BE2C (cell line): Measurements from ENCODE around the gene DNASE1L3.

Experiments
- DNase-seq: peaks from one replicate; pipeline ENCODE4 v3.0.0-alpha.2; 2020
- H3K27me3 ChIP-seq: fragments of 250-450 bp; sonication (Bioruptor Pico); 2 replicates; pipeline ENCODE4 v1.5.1; 2020; ENCODE audit warnings: mild to moderate bottlenecking
- H3K36me3 ChIP-seq: fragments of 250-450 bp; sonication (Bioruptor Pico); 2 replicates; pipeline ENCODE4 v1.5.1; 2020; ENCODE audit warnings: mild to moderate bottlenecking
- H3K4me1 ChIP-seq: fragments of 250-450 bp; sonication (Bioruptor Pico); 2 replicates; pipeline ENCODE4 v1.5.1; 2020
- H3K4me3 ChIP-seq: 2 replicates; pipeline ENCODE4 v1.5.1; 2011; ENCODE audit warnings: low read depth, low read length
- H3K9me3 ChIP-seq: fragments of 250-450 bp; sonication (Bioruptor Pico); 2 replicates; pipeline ENCODE4 v1.5.1; 2020
- TF ChIP-seq, protein P1 (sequence below): IDR thresholded peaks from 2 replicates; pipeline ENCODE4 v1.5.1; 2012; ENCODE audit warnings: mild to moderate bottlenecking, low read depth, low read length

DNASE1L3 gene

GRCh38 chr3:58184982-58185360 lies 25.8 kb downstream of the DNASE1L3 start:
- no peaks in the 10 kb centered on the region for H3K4me1 ChIP-seq

DNA sequence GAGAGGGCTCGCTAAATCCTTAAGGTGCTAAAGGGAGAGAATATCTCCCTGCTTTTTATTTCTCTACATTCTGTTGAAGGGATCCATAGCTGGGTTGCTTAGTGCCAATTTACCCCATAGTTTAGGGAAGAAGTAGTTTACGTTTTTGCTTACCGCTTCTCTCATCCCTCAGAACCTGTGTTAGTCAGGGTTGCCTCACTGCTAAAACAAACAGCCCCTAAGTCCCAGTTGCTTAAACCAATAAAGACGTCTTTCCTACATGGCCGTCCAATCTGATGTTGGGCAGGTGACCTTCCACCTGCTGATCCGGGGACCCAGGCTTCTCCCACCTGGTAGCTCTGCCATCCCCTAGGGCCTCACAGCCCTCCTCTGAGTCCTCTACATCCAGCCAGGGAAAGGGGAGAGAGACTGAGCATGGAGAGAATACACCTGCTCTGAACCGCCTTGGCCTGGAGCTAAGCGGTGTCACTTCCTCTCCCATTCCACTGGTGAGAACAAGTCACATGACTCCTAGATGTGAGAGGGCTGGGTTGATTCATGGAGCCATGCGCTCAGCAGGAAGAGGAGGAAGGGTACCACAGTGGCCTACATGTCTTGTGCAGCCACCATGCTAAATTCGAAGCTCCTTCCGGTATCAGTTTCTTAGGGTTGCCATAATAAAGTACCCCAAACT lies 26.3 kb downstream of the DNASE1L3 start:
- DNase-seq = no peak
- Histone ChIP-seq H3K36me3 (no peaks in the 10 kb centered on the region), H3K4me1 (no peaks in the 10 kb centered on the region), H3K9me3 (no peaks in the 10 kb centered on the region), H3K27me3 (no peaks in the 10 kb centered on the region), H3K4me3 (no peak overlapping the region)
- TF ChIP-seq, protein P1, sequence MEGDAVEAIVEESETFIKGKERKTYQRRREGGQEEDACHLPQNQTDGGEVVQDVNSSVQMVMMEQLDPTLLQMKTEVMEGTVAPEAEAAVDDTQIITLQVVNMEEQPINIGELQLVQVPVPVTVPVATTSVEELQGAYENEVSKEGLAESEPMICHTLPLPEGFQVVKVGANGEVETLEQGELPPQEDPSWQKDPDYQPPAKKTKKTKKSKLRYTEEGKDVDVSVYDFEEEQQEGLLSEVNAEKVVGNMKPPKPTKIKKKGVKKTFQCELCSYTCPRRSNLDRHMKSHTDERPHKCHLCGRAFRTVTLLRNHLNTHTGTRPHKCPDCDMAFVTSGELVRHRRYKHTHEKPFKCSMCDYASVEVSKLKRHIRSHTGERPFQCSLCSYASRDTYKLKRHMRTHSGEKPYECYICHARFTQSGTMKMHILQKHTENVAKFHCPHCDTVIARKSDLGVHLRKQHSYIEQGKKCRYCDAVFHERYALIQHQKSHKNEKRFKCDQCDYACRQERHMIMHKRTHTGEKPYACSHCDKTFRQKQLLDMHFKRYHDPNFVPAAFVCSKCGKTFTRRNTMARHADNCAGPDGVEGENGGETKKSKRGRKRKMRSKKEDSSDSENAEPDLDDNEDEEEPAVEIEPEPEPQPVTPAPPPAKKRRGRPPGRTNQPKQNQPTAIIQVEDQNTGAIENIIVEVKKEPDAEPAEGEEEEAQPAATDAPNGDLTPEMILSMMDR = no peak

More at GRCh38 chr3:58184982-58185360, 25.8 kb downstream of the DNASE1L3 start:
- TF ChIP-seq, protein P1 = no peak
- no peaks in the 10 kb centered on the region for H3K27me3 ChIP-seq
- H3K4me3 ChIP-seq = no peak overlapping the region
- H3K36me3 ChIP-seq = no peaks in the 10 kb centered on the region
- no peaks in the 10 kb centered on the region for H3K9me3 ChIP-seq
- no peak for DNase-seq

- no peak overlapping the region for H3K4me3 ChIP-seq
- no peaks in the 10 kb centered on the region for H3K27me3 ChIP-seq
- TF ChIP-seq, protein P1 = no peak
- no peaks in the 10 kb centered on the region for H3K36me3 ChIP-seq
- no peaks in the 10 kb centered on the region for H3K9me3 ChIP-seq
- H3K4me1 ChIP-seq = no peaks in the 10 kb centered on the region
- no peak for DNase-seq
Observed at GRCh38 chr3:58183891-58184290, 26.9 kb downstream of the DNASE1L3 start.

DNA sequence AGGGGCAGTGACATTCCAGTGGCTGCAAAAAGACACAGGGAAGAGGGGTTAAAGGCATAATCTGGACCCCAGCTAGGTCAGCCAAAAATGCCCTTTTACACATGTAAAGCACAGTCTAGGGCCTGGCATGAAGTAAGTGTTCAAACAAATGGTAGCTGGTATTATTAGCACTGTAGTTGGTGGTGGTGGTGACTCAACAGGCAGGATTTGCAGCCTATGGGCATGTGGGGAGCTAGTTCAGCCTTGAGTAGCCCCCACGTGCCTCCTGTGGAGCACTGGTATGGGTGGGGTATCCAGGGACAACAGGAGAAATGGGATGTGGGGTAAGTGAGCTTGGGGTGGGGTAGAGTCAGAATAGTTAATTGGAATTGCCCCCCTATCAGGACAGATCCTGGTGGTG lies 27.6 kb downstream of the DNASE1L3 start:
- H3K4me3 ChIP-seq = no peak overlapping the region
- TF ChIP-seq, protein P1 = no peak
- H3K9me3 ChIP-seq = no peaks in the 10 kb centered on the region
- no peak for DNase-seq
- no peaks in the 10 kb centered on the region for H3K36me3 ChIP-seq
- no peaks in the 10 kb centered on the region for H3K4me1 ChIP-seq
- no peaks in the 10 kb centered on the region for H3K27me3 ChIP-seq

GRCh38 chr3:58180940-58181587 lies 29.7 kb downstream of the DNASE1L3 start:
- TF ChIP-seq, protein P1 = no peak
- H3K27me3 ChIP-seq = no peaks in the 10 kb centered on the region
- H3K9me3 ChIP-seq = no peaks in the 10 kb centered on the region
- DNase-seq = no peak
- H3K36me3 ChIP-seq = no peaks in the 10 kb centered on the region
- H3K4me1 ChIP-seq = no peaks in the 10 kb centered on the region
- no peak overlapping the region for H3K4me3 ChIP-seq

- Histone ChIP-seq H3K9me3 (no peaks in the 10 kb centered on the region), H3K36me3 (no peaks in the 10 kb centered on the region), H3K4me1 (no peaks in the 10 kb centered on the region), H3K4me3 (no peak overlapping the region), H3K27me3 (no peaks in the 10 kb centered on the region)
- DNase-seq = no peak
- TF ChIP-seq, protein P1 = no peak
Observed at GRCh38 chr3:58180099-58180880, 30.5 kb downstream of the DNASE1L3 start.
